Measurements from ENCODE around the gene ZNF512. TPM values are rescaled to one million over a fixed set of nuclear protein-coding genes. Genes with fewer than 3 reads are reported as not detected.
"Not testable (repeated sequence)": the region's sequence is repeated elsewhere in the genome, so short reads cannot be mapped to it uniquely, and the experiment has no call there.

Gene ZNF512
- total and polyA plus RNA-seq, 2 donors (not counting 1 experiment from before 2014, with no cell fraction given) = 33.3 to 72.3 TPM

GRCh38 chr2:27628767-27629709 is 46.2 kb downstream of the ZNF512 start, which contains the start of the genes CCDC121 and GPN1:
Gene CCDC121 (minus strand): TSS chr2:27629012. CDS start chr2:27627799, 1,213 bp downstream.
Gene GPN1 (plus strand): TSS chr2:27629050. CDS start chr2:27629059, 9 bp downstream.
- ChIA-PET POLR2A (interaction anchor here (0.6 to 1.6 kb wide), 6 partner anchors 35 to 548 kb away, joined by 3 to 6 read pairs (median 4); partner anchors contain the start of genes PPM1G, SLC4A1AP, SUPT7L and ZNF512), CTCF (interaction anchor here (1.1 kb wide), 2 partner anchors 326 to 558 kb away, joined by 3 read pairs; partner anchors contain the start of gene OST4)
- ATAC-seq (ENCODE audit: low read depth) (peak; percentile 100), DNase-seq (peak; percentile 94)
- Histone ChIP-seq H3K4me3 (ENCODE audit: control extremely low read depth in 1 of 5, extremely low read depth in 1 of 5, insufficient read depth in 1 of 5, low read depth in 2 of 5, low read length in 4 of 5) (peak within 1 kb of the TSS; percentile 83 to 98 (median 91)), H3K27ac (ENCODE audit: low read length in 2 of 2) (peak within 1 kb of the TSS; percentile 70 to 83), H3K9me3 (ENCODE audit: control extremely low read depth in 1 of 3, control insufficient read depth in 2 of 3, insufficient read depth in 1 of 3, low read length in 2 of 3) (no peaks in the 10 kb centered on the region), H4K20me1 (ENCODE audit: control insufficient read depth, insufficient read depth, low read length, poor library complexity, severe bottlenecking) (no peaks in the 10 kb centered on the region), H3K79me2 (ENCODE audit: control insufficient read depth, insufficient read depth, low read length) (peaks cover 29% of the 10 kb centered on the region), H2AFZ (ENCODE audit: insufficient read depth, low read depth, low read length, poor library complexity, severe bottlenecking) (peak within 1 kb of the TSS; percentile 88), H3K9ac (ENCODE audit: low read length) (peak within 1 kb of the TSS; percentile 83), H3K27me3 (replicated peaks in 1 of 4; ENCODE audit: control extremely low read depth in 1 of 4, control insufficient read depth in 3 of 4, insufficient read depth in 4 of 4, low read length in 3 of 4) (no peaks in the 10 kb centered on the region), H3K4me1 (ENCODE audit: control insufficient read depth in 2 of 2, insufficient read depth in 2 of 2, low read length in 2 of 2) (peaks cover 10 to 17% of the 10 kb centered on the region in 2 donors), H3K36me3 (replicated peaks in 1 of 2; ENCODE audit: control extremely low read depth in 1 of 2, control insufficient read depth in 1 of 2, extremely low read depth in 1 of 2, insufficient read depth in 2 of 2, low read length in 1 of 2) (peaks cover 0 to 30% of the 10 kb centered on the region in 2 experiments), H3K4me2 (replicated peaks; ENCODE audit: low read depth, low read length, poor library complexity, severe bottlenecking) (peak within 1 kb of the TSS; percentile 78)
- Mint-ChIP-seq H3K4me1 (peaks cover 24% of the 10 kb centered on the region), H3K9me3 (ENCODE audit: insufficient read depth) (no peaks in the 10 kb centered on the region), H3K27me3 (no peaks in the 10 kb centered on the region), H3K4me3 (no peak within 1 kb of the TSS), H3K27ac (peak within 1 kb of the TSS; percentile 51)
- under 1% methylated on average over 34 of the region's 44 CpGs for WGBS (ENCODE audit: insufficient coverage)
- intact Hi-C loops (cut with micrococcal nuclease) = loop anchor here (1.0 to 5.0 kb wide), 8 partner anchors 34 to 258 kb away; partner anchors contain the start of genes EIF2B4, IFT172, NRBP1 and PPM1G
- TF ChIP-seq EZH2 (IDR thresholded peaks at IDR 0.05; ENCODE audit: borderline replicate concordance, insufficient read depth, low read depth, low read length, poor library complexity, severe bottlenecking) (no peak), CTCF (IDR thresholded peaks at IDR 0.05) (no peak)

GRCh38 chr2:27630257-27630656 is 47.4 kb downstream of the ZNF512 start:
- H3K4me2 ChIP-seq (replicated peaks; ENCODE audit: low read depth, low read length, poor library complexity, severe bottlenecking); H4K20me1 ChIP-seq (ENCODE audit: control insufficient read depth, insufficient read depth, low read length, poor library complexity, severe bottlenecking); H3K27me3 ChIP-seq (replicated peaks in 1 of 4; ENCODE audit: control extremely low read depth in 1 of 4, control insufficient read depth in 3 of 4, insufficient read depth in 4 of 4, low read length in 3 of 4); DNase-seq; H3K9me3 Mint-ChIP-seq (ENCODE audit: insufficient read depth); CTCF ChIA-PET; intact Hi-C loops (cut with micrococcal nuclease); H3K27me3 Mint-ChIP-seq; H3K4me3 ChIP-seq (ENCODE audit: control extremely low read depth in 1 of 5, extremely low read depth in 1 of 5, insufficient read depth in 1 of 5, low read depth in 2 of 5, low read length in 4 of 5); ATAC-seq (ENCODE audit: low read depth); H3K27ac ChIP-seq (ENCODE audit: low read length in 2 of 2); H3K27ac Mint-ChIP-seq; H3K9ac ChIP-seq (ENCODE audit: low read length); H3K9me3 ChIP-seq (ENCODE audit: control extremely low read depth in 1 of 3, control insufficient read depth in 2 of 3, insufficient read depth in 1 of 3, low read length in 2 of 3); H2AFZ ChIP-seq (ENCODE audit: insufficient read depth, low read depth, low read length, poor library complexity, severe bottlenecking): not testable (repeated sequence)
- Mint-ChIP-seq H3K4me3 (peak overlapping the region; percentile 47), H3K4me1 (peaks cover 24% of the 10 kb centered on the region)
- WGBS (ENCODE audit: insufficient coverage) = 100% methylated on average over 1 of the region's 2 CpGs
- H3K4me1 ChIP-seq (ENCODE audit: control insufficient read depth in 2 of 2, insufficient read depth in 2 of 2, low read length in 2 of 2) = peaks cover 10 to 17% of the 10 kb centered on the region in 2 donors
- POLR2A ChIA-PET = interaction anchor here (0.6 kb wide), 1 partner anchor 259 kb away, joined by 3 read pairs; no protein-coding TSS in a partner anchor
- H3K36me3 ChIP-seq (replicated peaks in 1 of 2; ENCODE audit: control extremely low read depth in 1 of 2, control insufficient read depth in 1 of 2, extremely low read depth in 1 of 2, insufficient read depth in 2 of 2, low read length in 1 of 2) = peaks cover 0 to 42% of the 10 kb centered on the region in 2 experiments
- peaks cover 29% of the 10 kb centered on the region for H3K79me2 ChIP-seq (ENCODE audit: control insufficient read depth, insufficient read depth, low read length)

Measured in B cell (primary cell).